GM18868 (cell line): ENCODE results near the gene ACTL7A.
A peak's percentile ranks its signal among the peaks of the same experiment; 100 is the strongest.
"Not testable (repeated sequence)": the region's sequence is repeated elsewhere in the genome, so short reads cannot be mapped to it uniquely, and the experiment has no call there.

ENCODE experiments used
- ATAC-seq: cut with Tn5 transposase; IDR thresholded peaks from one replicate; pipeline ENCODE4 v1.9.1; 2021; ENCODE audit warnings: mild to moderate bottlenecking, moderate library complexity; ENCODE audit not compliant: unreplicated experiment

ACTL7A gene

DNA sequence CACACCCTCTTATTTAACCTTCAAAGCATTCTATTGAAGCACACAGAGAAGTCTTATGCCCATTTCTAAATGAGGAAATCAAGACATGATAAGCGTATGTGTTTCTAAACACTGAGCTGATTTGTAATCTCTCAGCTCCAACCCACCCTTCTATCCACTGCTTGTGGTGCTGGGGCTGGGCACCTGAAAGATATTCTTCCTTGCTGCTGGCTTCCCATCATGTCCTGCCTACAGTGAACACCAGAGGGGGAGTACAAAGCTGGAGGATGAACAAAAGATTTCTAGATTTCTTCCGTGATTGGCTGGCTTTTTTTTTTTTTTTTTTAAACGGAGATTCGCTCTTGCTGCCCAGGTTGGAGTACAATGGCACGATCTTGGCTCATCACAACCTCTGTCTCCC lies 14.4 kb downstream of the ACTL7A start:
- ATAC-seq, result no peak

- ATAC-seq, result no peak
These were observed 15.5 kb downstream of the ACTL7A start for GRCh38 chr9:108877524-108877923.

GRCh38 chr9:108880738-108881316 lies 18.8 kb downstream of the ACTL7A start:
- ATAC-seq, result no peak

- ATAC-seq, result no peak
These were observed 20.2 kb downstream of the ACTL7A start for GRCh38 chr9:108882052-108882888.

- no peak for ATAC-seq
These were observed 21.0 kb downstream of the ACTL7A start for GRCh38 chr9:108883085-108883484.

- no peak for ATAC-seq
These were observed 22.6 kb downstream of the ACTL7A start for GRCh38 chr9:108884701-108885100.

DNA sequence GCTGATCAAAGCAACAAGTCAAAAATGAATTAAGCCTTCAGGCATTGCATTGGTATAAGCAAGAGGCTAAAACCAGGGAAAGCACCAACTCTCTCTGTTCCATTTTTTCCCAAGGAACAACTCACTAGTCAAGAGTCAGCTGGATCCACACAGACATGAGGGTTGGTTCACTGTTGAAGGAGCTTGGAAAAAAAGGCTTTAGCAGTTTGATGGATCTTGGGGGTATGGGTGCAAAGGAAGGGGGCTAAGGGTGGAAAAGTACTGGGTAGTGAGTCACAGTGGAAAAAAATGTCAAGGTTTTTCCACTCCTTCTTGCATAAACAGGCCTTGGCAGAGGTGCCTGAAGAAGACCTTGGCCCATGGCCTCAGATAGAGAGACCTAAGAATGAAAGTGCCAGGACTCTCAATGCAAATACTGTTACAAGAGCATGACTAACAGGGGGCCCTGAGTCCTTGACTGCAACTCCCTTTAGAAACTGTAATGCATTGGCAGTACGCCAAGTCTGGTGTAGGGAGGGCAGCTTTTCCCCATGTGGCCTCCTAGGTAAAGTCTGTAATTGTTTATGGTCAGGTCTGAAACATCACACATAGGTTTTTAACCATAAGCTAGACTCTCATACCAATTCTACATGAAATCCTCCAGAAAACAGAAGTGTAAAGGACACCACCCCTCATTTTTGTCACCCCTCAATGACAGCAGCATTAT lies 23.7 kb downstream of the ACTL7A start:
- ATAC-seq, result peak; percentile 98

- not testable (repeated sequence) for ATAC-seq
These were observed 24.7 kb downstream of the ACTL7A start for GRCh38 chr9:108886594-108887271.

GRCh38 chr9:108889649-108890067 lies 27.6 kb downstream of the ACTL7A start:
- no peak for ATAC-seq

DNA sequence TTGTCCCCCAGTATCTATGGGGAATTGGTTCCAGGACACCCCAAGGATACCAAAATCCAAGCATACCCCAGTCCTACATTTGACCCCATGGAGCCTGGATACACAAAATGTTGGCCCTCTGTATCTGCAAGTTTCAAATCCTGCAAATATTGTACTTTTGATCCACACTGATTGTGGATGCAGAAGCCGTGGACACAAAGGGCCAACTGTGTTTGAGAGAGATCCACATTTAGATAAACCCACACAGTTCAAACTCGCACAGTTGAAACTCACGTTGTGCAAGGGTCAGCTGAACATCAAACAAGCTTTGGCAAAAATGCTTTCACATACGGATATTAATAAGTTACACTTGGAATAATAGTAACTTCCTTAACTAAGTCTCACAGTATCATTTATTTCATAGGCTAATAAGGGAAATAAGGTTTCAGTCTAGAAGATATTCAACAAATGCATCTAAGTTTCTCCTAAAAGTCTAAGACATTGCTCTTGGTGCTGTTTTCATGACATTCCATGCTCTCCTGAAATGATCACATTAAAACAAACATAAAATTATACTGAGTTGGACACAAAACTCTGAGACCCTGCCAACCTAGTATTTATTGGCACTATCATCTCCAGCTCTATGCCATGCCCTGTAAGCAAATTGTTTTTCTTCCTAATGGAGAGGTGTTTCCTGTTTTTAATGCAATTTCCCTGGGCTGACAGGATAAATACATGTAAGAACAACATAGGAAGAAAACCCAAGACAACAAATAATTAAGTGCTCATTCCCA lies 32.3 kb downstream of the ACTL7A start:
- ATAC-seq, result no peak

DNA sequence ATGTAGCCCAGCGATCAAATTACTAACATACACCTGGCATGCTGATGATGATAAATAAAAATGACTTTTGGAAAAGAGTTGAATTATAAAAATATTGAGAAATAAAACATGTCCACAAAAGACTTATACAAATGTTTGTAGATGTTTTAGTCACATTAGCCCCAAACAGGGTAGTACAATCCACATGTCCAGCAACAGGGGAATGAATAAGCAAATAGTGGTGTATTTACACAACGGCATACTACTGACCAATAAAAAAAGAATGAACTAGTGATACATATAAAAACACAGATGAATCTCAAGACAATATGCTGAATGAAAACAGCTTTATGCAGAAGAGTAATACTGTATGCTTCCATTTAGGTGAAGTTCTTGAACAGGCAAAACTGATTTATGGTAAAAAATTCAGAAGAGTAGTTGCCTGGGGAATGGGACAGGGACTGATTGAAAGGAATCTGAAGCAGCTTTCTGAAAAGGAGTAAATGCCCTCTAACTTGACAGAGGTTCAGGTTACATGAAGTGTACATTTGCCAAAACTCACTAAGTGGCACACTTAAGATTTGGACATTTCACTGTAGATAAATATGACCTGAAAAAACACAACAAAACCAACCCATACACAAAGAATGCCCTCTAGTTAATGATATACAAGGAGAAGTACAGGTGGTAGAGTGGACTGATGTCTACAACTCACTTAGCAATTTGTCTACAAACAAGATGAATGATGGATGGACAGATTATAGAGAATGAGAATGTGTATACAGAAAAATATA lies 35.4 kb downstream of the ACTL7A start:
- ATAC-seq, result no peak

DNA sequence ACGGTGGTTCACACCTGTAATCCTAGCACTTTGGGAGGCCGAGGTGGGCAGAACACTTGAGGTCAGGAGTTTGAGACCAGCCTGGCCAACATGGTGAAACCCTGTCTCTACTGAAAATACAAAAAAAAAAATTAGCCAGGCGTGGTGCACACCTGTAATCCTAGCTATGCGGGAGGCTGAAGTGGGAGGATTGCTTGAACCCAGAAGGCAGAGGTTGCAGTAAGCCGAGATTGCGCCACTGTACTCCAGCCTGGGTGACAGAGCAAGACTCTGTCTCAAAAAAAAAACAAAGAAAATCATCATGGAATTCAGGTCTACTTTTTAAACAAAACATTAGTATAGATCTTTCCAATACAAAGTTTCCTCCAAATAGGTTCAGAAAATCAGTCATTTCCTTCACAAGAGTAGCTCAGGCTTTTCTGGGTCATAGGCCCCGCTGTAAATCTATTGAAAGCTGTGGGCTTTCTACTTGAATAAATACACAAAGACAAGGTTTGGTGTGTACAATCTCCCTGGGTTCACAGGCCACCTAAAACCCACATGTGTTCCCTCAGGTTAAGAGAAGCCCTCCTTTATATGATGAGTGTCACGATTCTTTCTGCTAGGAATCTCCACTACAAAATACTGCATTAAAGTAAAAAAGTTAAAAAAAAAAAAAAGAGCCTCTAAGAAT lies 37.1 kb downstream of the ACTL7A start:
- not testable (repeated sequence) for ATAC-seq

GRCh38 chr9:108900176-108900575 lies 38.1 kb downstream of the ACTL7A start:
- ATAC-seq, result no peak

DNA sequence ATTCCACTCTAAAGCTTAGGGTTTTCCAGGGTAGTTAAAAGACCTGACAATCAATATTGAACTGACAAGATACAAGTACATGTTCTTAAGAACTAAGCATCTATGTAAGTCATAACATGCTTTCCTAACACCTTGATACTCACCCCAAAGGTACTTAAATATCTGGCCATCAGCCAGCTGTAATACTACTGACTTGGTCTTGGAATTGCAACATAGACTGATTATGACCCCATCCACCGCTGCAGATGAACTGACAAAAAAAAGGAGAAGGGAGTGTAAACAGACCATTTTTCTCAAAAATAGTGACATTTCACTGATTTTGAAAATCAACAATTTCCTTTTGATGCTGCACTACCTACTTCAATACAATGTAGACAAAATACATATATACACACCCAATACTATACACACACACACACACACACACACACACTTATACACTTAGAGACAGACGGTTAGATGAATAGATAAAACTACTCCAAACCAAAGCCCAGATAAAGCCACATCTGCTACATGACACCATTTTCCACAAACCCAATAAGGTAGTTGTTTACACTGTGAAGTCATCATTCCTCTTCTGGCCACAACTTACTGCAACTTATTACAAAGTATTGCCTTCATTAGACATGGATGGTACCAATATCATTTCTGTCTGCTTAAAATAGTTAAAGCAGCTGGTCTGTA lies 41.5 kb downstream of the ACTL7A start:
- ATAC-seq, result no peak

DNA sequence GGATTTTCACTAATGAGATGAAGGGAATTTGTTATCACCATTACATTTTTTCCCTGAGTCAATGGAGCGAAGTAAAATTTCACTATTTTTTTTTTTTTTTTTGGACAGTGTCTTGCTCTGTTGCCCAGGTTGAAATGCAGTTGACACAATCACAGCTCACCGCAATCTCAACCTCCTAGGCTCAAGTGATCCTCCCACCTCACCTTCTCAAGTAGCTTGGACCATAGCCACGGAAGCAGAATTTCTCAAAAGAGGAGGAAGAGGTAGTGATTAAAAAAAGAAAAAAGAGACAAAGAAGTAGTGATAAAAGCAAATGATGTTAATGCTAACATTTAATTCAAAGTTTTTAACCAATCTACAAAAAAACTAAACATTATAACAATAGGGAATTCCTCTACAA lies 42.1 kb downstream of the ACTL7A start:
- ATAC-seq, result no peak

- no peak for ATAC-seq
These were observed 43.4 kb downstream of the ACTL7A start for GRCh38 chr9:108905494-108905893.

- no peak for ATAC-seq
These were observed 48.3 kb downstream of the ACTL7A start for GRCh38 chr9:108910402-108910801.

GRCh38 chr9:108910914-108911313 lies 48.8 kb downstream of the ACTL7A start:
- ATAC-seq, result no peak

DNA sequence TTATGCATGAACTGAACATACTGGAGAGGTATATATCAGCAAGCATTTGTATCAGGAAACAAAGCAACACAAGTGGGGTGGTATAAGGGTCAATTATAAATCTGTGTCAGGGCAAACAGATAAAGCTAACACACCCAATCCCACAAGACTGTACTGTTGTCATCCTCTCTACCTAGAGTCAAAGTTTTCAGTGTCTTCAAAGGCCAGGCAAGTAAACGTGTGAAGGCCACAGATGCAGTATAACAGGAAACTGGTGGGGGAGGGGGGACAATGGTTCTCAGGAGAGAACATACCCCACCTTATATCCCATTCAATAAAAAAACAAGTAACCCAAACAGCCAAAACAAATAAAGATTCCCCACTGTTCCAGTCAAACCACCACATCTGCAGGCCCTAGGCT lies 49.8 kb downstream of the ACTL7A start:
- no peak for ATAC-seq
